ENCODE measurements around the gene TTR.

Gene TTR

GRCh38 chr18:31616586-31616985, 24.9 kb downstream of the TTR start:
- no peak for DNase-seq (ENCODE audit: low read depth in 3 of 3)

- DNase-seq (ENCODE audit: low read depth in 3 of 3): no peak
These were observed 25.5 kb downstream of the TTR start for GRCh38 chr18:31617031-31617717.

- no peak for DNase-seq (ENCODE audit: low read depth in 3 of 3)
These were observed 27.1 kb downstream of the TTR start for GRCh38 chr18:31618801-31619200.

GRCh38 chr18:31619291-31619690, 27.6 kb downstream of the TTR start:
- DNase-seq (ENCODE audit: low read depth in 3 of 3): no peak

- no peak for DNase-seq (ENCODE audit: low read depth in 3 of 3)
These were observed 33.4 kb downstream of the TTR start for GRCh38 chr18:31624892-31625640.

GRCh38 chr18:31626409-31626808, 34.7 kb downstream of the TTR start:
- DNase-seq (ENCODE audit: low read depth in 3 of 3): no peak

GRCh38 chr18:31630549-31630948, 38.9 kb downstream of the TTR start:
- no peak for DNase-seq (ENCODE audit: low read depth in 3 of 3)

GRCh38 chr18:31631526-31631925, 39.8 kb downstream of the TTR start:
- no peak for DNase-seq (ENCODE audit: low read depth in 3 of 3)

- DNase-seq (ENCODE audit: low read depth in 3 of 3): no peak
These were observed 40.7 kb downstream of the TTR start for GRCh38 chr18:31632356-31632755.

GRCh38 chr18:31633392-31634330, 42.0 kb downstream of the TTR start:
- DNase-seq (ENCODE audit: low read depth in 3 of 3): no peak

- no peak for DNase-seq (ENCODE audit: low read depth in 3 of 3)
These were observed 42.6 kb downstream of the TTR start for GRCh38 chr18:31634331-31634713.

- no peak for DNase-seq (ENCODE audit: low read depth in 3 of 3)
These were observed 44.7 kb downstream of the TTR start for GRCh38 chr18:31636387-31636786.

GRCh38 chr18:31637445-31637844, 45.8 kb downstream of the TTR start:
- no peak for DNase-seq (ENCODE audit: low read depth in 3 of 3)

- no peak for DNase-seq (ENCODE audit: low read depth in 3 of 3)
These were observed 51.3 kb downstream of the TTR start for GRCh38 chr18:31643003-31643402.

GRCh38 chr18:31645411-31645810, 53.7 kb downstream of the TTR start:
- no peak for DNase-seq (ENCODE audit: low read depth in 3 of 3)

- no peak for DNase-seq (ENCODE audit: low read depth in 3 of 3)
These were observed 54.9 kb downstream of the TTR start for GRCh38 chr18:31646332-31647126.

- DNase-seq (ENCODE audit: low read depth in 3 of 3): no peak
These were observed 55.6 kb downstream of the TTR start for GRCh38 chr18:31647127-31647753.

All from stimulated activated CD4-positive, alpha-beta T cell treated with anti-CD3 and anti-CD28 coated beads, TNF-alpha, amount 100 ng/mL, for 48 hours (primary cell).